ENCODE data around the gene RSPH4A.
"Not testable (repeated sequence)": the region's sequence is repeated elsewhere in the genome, so short reads cannot be mapped to it uniquely, and the experiment has no call there.

RSPH4A gene

GRCh38 chr6:116615937-116616736 lies at the start of gene RSPH4A:
RSPH4A (plus strand) TSS chr6:116616479; CDS start chr6:116616624, 145 bp downstream.
- DNase-seq (ENCODE audit: low read depth in 2 of 2), result peak; percentile 47 to 56

GRCh38 chr6:116568111-116568510 lies 48.2 kb upstream of the RSPH4A start:
- no peak for DNase-seq (ENCODE audit: low read depth in 2 of 2)

DNA sequence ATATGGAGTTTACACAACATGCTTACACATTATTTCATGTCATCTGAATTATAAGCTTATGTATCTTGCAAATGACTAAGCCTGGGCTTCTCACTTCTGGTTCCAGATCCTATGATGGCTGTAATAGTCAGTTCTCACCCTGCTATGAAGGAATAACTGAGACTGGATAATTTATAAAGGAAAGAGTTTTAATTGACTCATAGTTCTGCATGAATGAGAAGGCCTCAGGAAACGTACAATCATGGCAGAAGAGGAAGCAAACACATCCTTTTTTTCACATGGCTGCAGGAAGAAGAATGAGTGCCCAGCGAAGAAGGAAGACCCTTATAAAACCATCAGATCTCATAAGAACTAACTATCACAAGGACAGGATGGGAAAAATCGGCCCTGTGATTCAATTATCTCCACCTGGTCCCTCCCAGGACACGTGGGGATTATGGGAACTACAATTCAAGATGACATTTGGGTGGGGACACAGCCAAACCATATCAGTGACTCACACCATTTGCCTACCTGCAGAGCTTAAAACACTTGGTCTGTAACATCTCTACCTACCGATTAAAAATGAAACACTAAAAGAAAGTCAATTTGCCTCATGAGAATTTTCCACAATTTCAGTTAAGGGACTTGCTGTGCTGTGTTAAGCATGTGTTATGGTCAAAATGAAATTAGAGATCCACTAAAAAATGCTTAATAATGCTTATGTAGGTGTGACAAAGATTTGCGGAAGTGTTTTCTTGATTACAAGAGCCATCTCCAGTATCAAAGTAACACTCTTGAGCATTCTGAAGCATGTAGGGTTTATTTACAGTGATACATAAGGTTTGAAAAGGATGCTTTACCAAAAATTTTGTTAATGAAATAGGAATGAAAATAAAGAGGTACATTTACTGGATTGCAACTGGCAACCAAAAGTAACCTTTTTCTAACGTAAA lies 47.2 kb upstream of the RSPH4A start:
- no peak for DNase-seq (ENCODE audit: low read depth in 2 of 2)

DNA sequence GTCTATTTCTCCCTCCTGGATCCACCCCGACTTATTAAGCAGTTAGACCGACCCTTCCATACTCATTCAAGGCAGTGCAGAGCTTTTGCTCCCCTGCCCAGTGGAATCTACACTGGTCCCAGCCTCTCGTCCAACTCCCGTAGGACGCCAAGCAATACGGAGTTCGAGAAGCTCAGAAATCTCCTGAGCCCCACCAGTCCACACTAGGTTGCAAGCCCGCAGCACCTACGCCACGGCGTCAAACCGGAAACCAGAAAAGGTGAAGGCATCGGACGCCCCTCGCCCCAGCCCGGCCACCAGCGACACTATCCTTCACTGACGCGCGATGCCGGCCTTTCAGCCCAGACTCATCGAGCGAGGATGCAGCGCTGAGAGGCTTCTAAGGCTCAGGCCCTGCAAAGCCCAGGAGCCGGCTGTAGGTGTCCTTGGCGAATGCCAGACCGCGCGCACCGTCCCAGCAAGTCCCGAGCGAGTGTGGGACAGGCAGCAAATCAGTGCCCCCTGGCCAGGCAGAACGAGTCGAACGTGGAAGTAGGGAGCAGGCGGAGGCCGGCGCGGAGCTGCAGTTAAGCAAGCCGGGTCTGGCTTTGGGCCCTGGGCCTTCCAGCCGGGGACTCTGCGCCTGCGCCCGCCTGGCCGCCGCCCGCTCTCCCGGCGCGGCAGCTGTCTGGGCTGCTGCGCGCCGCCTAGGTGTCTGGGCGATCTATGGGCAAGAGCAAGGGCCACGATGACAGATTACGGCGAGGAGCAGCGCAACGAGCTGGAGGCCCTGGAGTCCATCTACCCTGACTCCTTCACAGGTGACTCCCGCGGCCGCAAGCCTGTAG lies 45.2 kb upstream of the RSPH4A start, which contains the start of gene RWDD1:
TSS of gene RWDD1 (plus strand) at position 649 of the 827 bp plus-strand sequence. CDS start at position 728, 79 bp downstream.
- peak; percentile 95 to 96 for DNase-seq (ENCODE audit: low read depth in 2 of 2)

DNA sequence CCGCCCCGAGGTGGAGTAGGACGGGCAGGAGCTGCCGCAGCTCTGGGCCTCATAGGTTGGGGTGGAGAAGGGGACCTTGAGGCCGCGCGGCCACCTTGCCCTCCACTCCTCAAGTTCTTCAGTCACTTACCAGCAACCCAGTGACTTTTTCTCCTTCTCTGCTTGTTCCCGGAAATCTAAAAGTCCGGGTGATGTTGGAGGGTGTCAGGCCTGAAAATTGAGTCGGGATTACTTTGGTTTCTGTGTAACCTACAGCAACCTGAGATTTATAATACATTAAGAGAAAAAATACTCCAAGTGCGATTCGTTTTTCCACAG lies 44.6 kb upstream of the RSPH4A start:
- no peak for DNase-seq (ENCODE audit: low read depth in 2 of 2)

DNA sequence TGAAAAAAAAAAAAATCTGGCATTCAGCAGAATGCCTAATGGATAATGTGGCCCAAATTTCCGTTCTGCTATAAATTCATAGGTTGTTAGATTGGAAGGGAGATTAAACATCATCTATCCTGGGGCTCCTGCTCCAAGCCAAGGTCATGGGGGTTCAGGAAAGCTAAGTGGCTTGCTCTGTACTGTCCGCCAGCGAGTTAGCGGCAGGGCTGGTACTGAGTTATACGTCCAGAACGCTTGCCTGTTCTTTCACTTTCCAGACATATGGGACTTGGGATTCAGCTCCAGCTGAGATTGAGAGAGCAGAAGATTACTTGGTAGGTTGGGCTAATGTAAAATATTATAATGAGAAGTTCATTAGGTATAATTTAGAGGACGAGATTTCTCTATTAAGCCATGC lies 44.1 kb upstream of the RSPH4A start:
- DNase-seq (ENCODE audit: low read depth in 2 of 2), result no peak

- DNase-seq (ENCODE audit: low read depth in 2 of 2), result no peak
Measured at GRCh38 chr6:116575227-116575626, 41.1 kb upstream of the RSPH4A start.

DNA sequence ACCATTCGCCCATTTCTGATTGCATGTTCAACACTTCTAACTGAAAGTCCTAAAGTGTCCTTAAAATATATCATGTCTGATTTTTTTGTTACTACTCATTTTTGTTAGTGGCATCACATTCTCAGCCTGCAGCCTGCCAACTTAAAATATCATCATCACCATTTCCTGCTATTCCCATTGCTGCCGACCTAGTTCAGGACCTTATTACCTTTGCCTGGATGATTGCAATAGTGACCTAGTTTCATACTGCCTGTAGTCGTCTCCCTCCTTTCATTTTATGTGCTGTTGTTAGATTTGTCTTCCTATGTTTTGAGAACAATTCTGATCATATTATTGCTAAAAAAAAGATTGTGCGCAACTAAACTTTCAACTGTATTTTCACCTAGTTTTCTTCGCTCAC lies 38.8 kb upstream of the RSPH4A start:
- no peak for DNase-seq (ENCODE audit: low read depth in 2 of 2)

DNA sequence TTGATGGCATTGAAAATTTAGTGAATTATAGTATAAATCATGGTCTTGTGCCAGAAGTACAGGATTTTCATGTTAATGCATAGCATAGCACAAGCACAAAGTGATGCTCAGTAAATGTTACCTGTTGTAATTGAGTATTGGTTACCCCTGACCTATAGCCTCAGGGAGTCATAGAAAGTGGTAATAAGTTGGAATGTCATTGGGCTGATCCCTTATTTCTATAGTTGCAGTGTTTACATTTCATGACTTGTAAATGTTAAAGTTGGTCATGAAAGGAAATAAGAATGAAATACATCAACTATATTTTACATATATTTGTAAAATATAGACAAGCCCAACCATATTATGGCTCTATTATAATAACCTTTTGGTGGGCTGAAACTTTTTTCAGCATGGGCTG lies 37.9 kb upstream of the RSPH4A start:
- no peak for DNase-seq (ENCODE audit: low read depth in 2 of 2)

- DNase-seq (ENCODE audit: low read depth in 2 of 2), result no peak
Measured at GRCh38 chr6:116579143-116579542, 37.1 kb upstream of the RSPH4A start.

- DNase-seq (ENCODE audit: low read depth in 2 of 2), result no peak
Measured at GRCh38 chr6:116580198-116580597, 36.1 kb upstream of the RSPH4A start.

DNA sequence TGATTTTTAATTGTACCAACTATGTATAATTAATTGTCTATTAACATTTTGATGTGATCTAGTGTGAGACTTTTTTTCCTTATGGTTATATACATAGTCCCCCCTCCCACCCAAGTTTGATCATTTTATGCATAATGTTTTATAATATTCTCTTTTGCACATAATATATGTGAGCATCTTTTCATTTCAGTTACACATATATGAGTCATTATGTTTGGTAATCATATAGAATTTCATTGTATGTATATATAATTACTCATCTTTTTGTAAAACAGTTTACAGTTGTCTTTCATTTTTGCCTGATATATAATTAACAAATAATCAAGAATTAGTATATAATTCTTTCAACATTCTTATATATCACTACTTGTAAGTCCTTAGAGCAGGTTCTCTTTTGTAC lies 30.0 kb upstream of the RSPH4A start:
- DNase-seq (ENCODE audit: low read depth in 2 of 2), result no peak

DNA sequence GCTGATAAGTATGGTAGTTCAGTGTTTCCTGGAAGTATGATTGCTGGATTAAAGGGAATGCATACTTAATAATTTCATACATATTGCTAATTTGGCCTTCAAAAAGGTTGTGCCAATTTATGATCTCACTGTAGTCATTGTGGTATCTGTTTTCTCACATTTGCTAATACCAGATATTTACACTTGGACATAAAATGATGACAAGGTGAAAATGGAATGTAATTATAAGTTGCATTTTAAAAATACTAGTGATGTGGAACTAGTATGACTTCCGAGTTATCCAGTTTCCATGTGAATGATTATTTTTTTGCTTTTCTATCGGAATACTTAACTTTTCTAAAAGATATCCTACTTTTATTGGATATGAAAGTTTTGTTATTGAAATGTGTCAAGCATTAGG lies 29.5 kb upstream of the RSPH4A start:
- DNase-seq (ENCODE audit: low read depth in 2 of 2), result no peak

DNA sequence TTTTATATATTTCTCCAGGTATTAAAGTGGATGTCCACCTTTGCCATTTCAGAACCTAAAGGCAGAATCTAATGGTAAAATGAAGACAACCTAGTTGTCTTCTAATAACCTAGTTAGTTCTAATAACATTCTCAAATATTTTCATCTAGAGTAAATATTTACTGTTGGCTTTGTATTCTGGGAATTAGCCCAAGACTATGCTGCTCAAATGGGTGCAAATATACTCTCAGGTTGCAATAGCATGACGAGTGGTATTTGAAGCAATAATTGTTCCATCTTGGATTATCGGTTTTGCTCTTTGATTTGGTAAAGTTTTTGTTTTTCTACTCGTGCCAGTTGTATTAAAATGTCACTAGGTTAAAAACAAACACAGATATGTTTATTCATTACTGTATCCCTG lies 21.0 kb upstream of the RSPH4A start:
- DNase-seq (ENCODE audit: low read depth in 2 of 2), result no peak

- DNase-seq (ENCODE audit: low read depth in 2 of 2), result no peak
Measured at GRCh38 chr6:116596815-116597214, 19.5 kb upstream of the RSPH4A start.

- DNase-seq (ENCODE audit: low read depth in 2 of 2), result not testable (repeated sequence)
Measured at GRCh38 chr6:116603916-116604315, 12.4 kb upstream of the RSPH4A start.

- not testable (repeated sequence) for DNase-seq (ENCODE audit: low read depth in 2 of 2)
Measured at GRCh38 chr6:116604868-116605267, 11.4 kb upstream of the RSPH4A start.

DNA sequence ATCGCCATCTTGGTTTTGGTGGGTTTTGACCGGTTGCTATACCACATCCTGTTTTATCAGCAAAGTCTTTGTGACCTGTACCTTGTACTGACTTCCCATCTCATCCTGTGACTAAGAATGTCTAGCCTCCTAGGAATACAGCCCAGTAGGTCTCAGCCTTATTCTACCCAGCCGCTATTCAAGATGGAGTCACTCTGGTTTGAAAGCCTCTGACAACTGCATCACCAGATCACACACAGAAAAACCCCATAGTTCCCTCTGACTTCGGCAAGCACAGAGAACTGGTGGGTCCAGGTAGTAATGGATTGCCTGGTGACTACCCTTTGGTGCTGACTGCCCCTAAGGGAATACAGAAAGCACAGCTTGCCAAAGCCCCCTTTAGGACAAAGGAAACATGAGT lies 10.3 kb upstream of the RSPH4A start:
- no peak for DNase-seq (ENCODE audit: low read depth in 2 of 2)

GRCh38 chr6:116611056-116611455 lies 5.2 kb upstream of the RSPH4A start:
- no peak for DNase-seq (ENCODE audit: low read depth in 2 of 2)

DNA sequence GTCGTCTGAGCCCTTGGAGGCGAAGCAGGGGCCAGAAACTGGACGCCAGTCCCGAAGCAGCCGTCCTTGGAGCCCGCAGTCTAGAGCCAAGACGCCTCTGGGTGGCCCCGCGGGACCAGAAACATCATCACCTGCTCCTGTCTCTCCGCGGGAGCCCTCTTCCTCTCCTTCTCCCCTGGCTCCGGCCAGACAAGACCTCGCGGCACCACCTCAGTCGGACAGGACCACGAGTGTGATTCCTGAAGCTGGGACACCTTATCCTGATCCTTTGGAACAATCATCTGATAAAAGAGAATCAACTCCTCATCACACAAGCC lies 416 bp downstream of the RSPH4A start:
- DNase-seq (ENCODE audit: low read depth in 2 of 2), result no peak

DNA sequence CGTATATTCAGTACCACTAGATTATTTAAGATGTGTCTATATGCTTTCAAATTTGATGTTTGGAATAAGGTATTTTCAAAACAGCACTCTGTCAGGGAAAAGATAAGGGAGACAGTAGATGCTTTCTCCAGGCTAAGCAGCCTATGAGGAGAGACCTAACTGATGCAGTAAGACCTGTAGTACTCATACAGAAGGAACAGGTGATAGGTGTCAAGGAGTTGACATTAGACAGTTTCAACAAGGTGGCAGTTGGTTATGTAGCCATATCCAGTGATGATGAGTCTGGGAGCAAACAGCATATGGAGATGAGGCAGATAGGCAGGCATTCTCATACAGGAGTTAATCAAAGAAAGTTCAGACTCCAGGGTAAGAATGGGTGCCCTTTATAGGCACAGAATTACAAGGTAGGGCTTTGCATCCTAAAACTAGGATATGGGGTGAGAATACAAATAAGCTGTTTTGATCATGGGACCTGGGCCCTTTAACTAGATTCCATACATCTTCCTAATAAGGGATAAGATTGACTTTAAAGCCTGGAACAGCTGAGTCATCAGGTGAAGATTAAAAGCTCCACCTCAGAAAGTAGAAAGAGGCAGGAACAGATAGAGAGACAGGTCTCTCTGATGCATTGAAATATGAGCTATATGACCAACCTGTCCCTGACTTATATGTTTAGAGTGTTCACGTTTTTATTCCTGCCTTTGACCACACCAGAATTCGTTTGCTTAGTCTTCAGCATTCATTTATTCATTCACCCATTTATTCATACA lies 7.9 kb downstream of the RSPH4A start:
- no peak for DNase-seq (ENCODE audit: low read depth in 2 of 2)
